ENCODE results near the gene SEC14L2. TPM values are rescaled to one million over a fixed set of nuclear protein-coding genes. Genes with fewer than 3 reads are reported as not detected.
A peak's percentile ranks its signal among the peaks of the same experiment; 100 is the strongest.
"Not testable (repeated sequence)": the region's sequence is repeated elsewhere in the genome, so short reads cannot be mapped to it uniquely, and the experiment has no call there.

SEC14L2 gene
- total RNA-seq, 1 experiment from 2014 or later, result 3.4 TPM

DNA sequence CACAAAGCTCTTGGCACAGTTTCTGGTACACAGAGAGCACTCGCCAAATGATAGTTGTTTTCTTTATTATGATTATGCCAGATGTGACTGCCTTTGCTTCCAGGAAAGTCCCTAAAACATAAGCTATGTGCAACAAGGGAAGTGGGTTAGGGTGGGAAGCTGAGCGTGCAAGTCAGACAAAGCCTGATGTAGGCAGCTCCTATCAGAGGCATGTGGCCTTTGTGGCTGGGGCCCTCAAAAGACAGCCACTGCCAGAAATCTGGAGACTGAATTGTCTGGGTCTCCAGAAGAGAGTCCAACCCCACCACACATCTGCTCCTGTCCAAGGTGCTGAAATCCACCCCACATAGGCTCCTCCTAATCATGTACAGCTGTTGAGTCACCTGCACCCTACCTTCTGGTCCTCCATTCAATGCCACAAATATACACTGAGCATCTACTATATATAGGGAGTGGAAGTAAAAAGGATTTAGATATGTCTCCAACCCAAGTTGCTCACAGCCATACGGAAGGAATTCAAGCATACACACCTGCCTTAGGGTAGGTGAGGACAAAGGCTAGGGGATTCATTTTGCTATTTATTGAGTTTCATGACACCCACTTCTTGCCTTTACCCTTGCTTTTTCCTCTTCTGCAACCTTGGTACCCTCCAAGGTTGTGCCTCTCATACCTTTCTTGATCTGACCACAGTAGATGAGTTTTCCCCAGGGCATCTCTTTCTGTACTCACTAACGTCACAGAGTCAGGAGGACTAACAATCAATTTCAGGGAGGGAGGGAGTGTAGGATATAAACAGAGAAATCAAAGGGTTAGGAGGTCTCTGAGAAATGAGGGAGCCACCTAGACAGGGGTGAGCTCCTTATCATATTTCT, 62.6 kb downstream of the SEC14L2 start:
- Histone ChIP-seq H3K4me3 (no peak overlapping the region), H3K27me3 (no peaks in the 10 kb centered on the region), H3K4me1 (no peaks in the 10 kb centered on the region), H3K9me3 (replicated peaks) (no peaks in the 10 kb centered on the region), H3K27ac (no peak overlapping the region), H3K36me3 (no peaks in the 10 kb centered on the region)
- DNase-seq, result peak; percentile 43 to 59

- DNase-seq, result no peak
- Histone ChIP-seq H3K4me3 (no peak overlapping the region), H3K27ac (no peak overlapping the region), H3K4me1 (no peaks in the 10 kb centered on the region), H3K9me3 (replicated peaks) (no peaks in the 10 kb centered on the region), H3K36me3 (no peaks in the 10 kb centered on the region), H3K27me3 (no peaks in the 10 kb centered on the region)
Measured at GRCh38 chr22:30460147-30460546, 63.3 kb downstream of the SEC14L2 start.

DNA sequence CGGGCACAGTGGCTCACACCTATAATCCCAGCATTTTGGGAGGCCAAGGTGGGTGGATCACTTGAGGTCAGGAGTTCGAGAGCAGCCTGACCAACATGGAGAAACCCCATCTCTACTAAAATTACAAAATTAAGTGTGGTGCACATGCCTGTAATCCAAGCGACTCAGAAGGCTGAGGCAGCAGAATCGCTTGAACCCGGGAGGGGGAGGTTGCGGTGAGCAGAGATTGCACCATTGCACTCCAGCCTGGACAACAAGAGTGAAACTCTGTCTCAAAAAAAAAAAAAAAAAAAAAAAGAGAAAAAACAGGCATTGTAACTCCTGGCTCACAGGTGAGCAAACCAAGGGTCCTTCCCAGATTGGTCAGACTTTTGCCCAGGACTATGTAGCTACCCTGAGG, 63.7 kb downstream of the SEC14L2 start:
- not testable (repeated sequence) for H3K27me3 ChIP-seq; H3K4me3 ChIP-seq; DNase-seq; H3K36me3 ChIP-seq; H3K9me3 ChIP-seq (replicated peaks); H3K27ac ChIP-seq; H3K4me1 ChIP-seq

DNA sequence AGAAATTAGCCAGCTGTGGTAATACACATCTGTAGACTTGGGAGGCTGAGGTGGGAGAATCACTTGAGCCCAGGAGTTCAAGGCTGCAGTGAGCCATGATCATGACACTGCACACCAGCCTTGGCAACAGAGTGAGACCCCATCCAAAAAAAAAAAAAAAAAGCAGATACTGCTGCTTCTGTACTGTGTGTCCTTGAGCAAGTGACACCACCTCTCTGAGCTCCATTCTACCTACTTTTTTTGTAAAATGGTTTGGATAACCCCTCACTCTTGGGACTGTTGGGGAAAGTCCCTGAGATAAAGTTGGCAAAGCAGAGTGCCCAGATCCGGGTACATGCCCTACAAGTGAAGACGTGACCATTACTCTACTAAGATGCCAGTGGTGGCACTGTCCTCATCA, 72.3 kb downstream of the SEC14L2 start:
- H3K9me3 ChIP-seq (replicated peaks), result no peaks in the 10 kb centered on the region
- no peaks in the 10 kb centered on the region for H3K27me3 ChIP-seq
- H3K4me1 ChIP-seq, result no peaks in the 10 kb centered on the region
- H3K36me3 ChIP-seq, result no peaks in the 10 kb centered on the region
- DNase-seq, result no peak
- H3K27ac ChIP-seq, result no peak overlapping the region
- no peak overlapping the region for H3K4me3 ChIP-seq

DNA sequence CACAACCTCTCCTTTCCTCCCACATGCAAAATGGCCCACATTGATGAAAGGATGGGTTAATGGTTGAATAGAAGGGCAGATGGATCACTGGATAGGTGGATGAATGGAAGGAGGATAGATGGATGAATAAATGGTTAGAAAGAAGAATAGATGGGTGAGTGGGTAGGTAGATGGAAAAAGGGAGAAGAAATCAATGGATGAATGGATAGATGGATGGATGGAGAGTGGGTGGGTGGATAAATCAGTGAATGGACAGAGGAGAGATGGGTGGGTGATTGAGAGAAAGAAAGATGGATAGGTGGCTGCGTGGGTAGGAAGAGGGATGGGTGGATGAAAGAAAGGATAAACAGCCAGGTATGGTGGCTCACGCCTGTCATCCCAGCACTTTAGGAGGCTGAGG, 73.8 kb downstream of the SEC14L2 start:
- no peaks in the 10 kb centered on the region for H3K36me3 ChIP-seq
- no peak overlapping the region for H3K4me3 ChIP-seq
- H3K27me3 ChIP-seq, result no peaks in the 10 kb centered on the region
- no peaks in the 10 kb centered on the region for H3K9me3 ChIP-seq (replicated peaks)
- no peak for DNase-seq
- H3K27ac ChIP-seq, result no peak overlapping the region
- no peaks in the 10 kb centered on the region for H3K4me1 ChIP-seq

GRCh38 chr22:30471616-30472318, 74.9 kb downstream of the SEC14L2 start, which contains the start of gene SEC14L3:
Gene SEC14L3, minus strand, starts transcription at chr22:30472017. Its CDS starts 59 bp downstream, at chr22:30471958.
- no peak for DNase-seq
- Histone ChIP-seq H3K4me1 (no peaks in the 10 kb centered on the region), H3K36me3 (no peaks in the 10 kb centered on the region), H3K9me3 (replicated peaks) (no peaks in the 10 kb centered on the region), H3K27ac (no peak within 1 kb of the TSS), H3K4me3 (no peak within 1 kb of the TSS), H3K27me3 (no peaks in the 10 kb centered on the region)

- DNase-seq, result no peak
- Histone ChIP-seq H3K9me3 (replicated peaks) (no peaks in the 10 kb centered on the region), H3K27ac (no peak overlapping the region), H3K36me3 (no peaks in the 10 kb centered on the region), H3K27me3 (no peaks in the 10 kb centered on the region), H3K4me3 (no peak overlapping the region), H3K4me1 (no peaks in the 10 kb centered on the region)
Measured at GRCh38 chr22:30472994-30473720, 76.3 kb downstream of the SEC14L2 start.

- Histone ChIP-seq H3K27ac (no peak overlapping the region), H3K27me3 (no peaks in the 10 kb centered on the region), H3K9me3 (replicated peaks) (no peaks in the 10 kb centered on the region), H3K4me3 (no peak overlapping the region), H3K36me3 (no peaks in the 10 kb centered on the region), H3K4me1 (no peaks in the 10 kb centered on the region)
- DNase-seq, result no peak
Measured at GRCh38 chr22:30474121-30474520, 77.3 kb downstream of the SEC14L2 start.

Other genes starting within 250 kb of the SEC14L2 start
- gene LIF, start 150.3 kb upstream of the SEC14L2 start, total RNA-seq (2014; rRNA removed; shearing (Covaris generic)), result 1.1 and 1.7 TPM in 2 replicates
- gene OSM, start 130.2 kb upstream of the SEC14L2 start, total RNA-seq (2014; rRNA removed; shearing (Covaris generic)), result not detected in 2 replicates
- gene CASTOR1, start 107.5 kb upstream of the SEC14L2 start, total RNA-seq (2014; rRNA removed; shearing (Covaris generic)), result 1.2 and 2.1 TPM in 2 replicates
- gene TBC1D10A, start 70.1 kb upstream of the SEC14L2 start, total RNA-seq (2014; rRNA removed; shearing (Covaris generic)), result 4.8 and 5.8 TPM in 2 replicates
- gene SF3A1, start 40.1 kb upstream of the SEC14L2 start, total RNA-seq (2014; rRNA removed; shearing (Covaris generic)), result 45.2 and 64.7 TPM in 2 replicates
- 1.2 TPM in 2 replicates for gene CCDC157, start 40.0 kb upstream of the SEC14L2 start, total RNA-seq (2014; rRNA removed; shearing (Covaris generic))
- 4.1 and 7.3 TPM in 2 replicates for gene RNF215, start 9.6 kb upstream of the SEC14L2 start, total RNA-seq (2014; rRNA removed; shearing (Covaris generic))
- gene MTFP1, start 28.8 kb downstream of the SEC14L2 start, total RNA-seq (2014; rRNA removed; shearing (Covaris generic)), result 19.6 and 25.5 TPM in 2 replicates
- gene SEC14L3, start 75.0 kb downstream of the SEC14L2 start, total RNA-seq (2014; rRNA removed; shearing (Covaris generic)), result not detected in 2 replicates
- not detected in 2 replicates for gene SEC14L4, start 108.7 kb downstream of the SEC14L2 start, total RNA-seq (2014; rRNA removed; shearing (Covaris generic))
- not detected in 2 replicates for gene SEC14L6, start 149.7 kb downstream of the SEC14L2 start, total RNA-seq (2014; rRNA removed; shearing (Covaris generic))
- not detected in 2 replicates for gene GAL3ST1, start 177.6 kb downstream of the SEC14L2 start, total RNA-seq (2014; rRNA removed; shearing (Covaris generic))
- gene PES1, start 194.9 kb downstream of the SEC14L2 start, total RNA-seq (2014; rRNA removed; shearing (Covaris generic)), result 65.6 and 73.8 TPM in 2 replicates
- gene TCN2, start 210.2 kb downstream of the SEC14L2 start, total RNA-seq (2014; rRNA removed; shearing (Covaris generic)), result 0.53 and 0.85 TPM in 2 replicates
- gene SLC35E4, start 238.8 kb downstream of the SEC14L2 start, total RNA-seq (2014; rRNA removed; shearing (Covaris generic)), result 1.0 and 1.1 TPM in 2 replicates

Measured in SJCRH30 (cell line).